ENCODE measurements around the gene RGS12. TPM values are rescaled to one million over a fixed set of nuclear protein-coding genes. Genes with fewer than 3 reads are reported as not detected.

RGS12 gene
- total and polyA plus RNA-seq, 2 experiments from 2014 or later, result 8.0 to 19.0 TPM

DNA sequence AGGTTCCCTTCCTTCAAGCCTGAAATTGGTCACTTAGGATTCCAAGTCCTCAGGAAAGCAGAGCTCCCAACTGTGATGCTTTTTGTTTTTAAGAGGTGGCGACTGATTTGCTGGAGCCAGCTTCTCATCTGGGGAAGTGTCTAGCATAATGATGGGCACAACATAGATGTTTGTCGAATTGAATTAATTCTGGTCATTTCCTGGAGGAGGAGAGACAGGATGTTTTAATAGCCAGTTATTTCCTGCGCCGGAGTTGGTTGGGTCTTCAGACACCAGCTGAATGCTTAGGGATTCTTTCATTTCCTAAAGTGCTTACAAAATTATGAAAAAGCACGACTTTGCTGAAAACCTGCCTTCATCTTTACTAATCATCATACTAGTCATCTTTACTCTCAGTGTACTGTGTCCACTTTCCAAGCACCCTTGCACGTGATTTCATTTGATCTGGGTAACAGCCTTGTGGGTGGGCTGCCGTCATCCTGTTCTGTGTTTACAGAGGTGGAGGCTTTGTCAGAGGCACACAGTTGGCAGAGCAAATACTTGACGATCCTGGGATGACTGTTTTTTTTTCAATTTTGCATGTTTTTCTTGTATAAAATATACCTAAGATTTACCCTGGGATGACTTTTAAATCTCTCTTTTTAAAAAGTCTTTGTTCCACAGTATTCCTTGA, 49.5 kb downstream of the RGS12 start:
- peak overlapping the region; percentile 20 for H3K4me2 ChIP-seq
- peaks cover 3% of the 10 kb centered on the region; the same call in 1 of the 2 replicates for H3K79me2 ChIP-seq (replicated peaks; ENCODE audit: insufficient read depth)
- no peak overlapping the region for H2AFZ ChIP-seq
- Mint-ChIP-seq H3K4me1 (peaks cover 19% of the 10 kb centered on the region), H3K4me3 (no peak overlapping the region), H3K27me3 (ENCODE audit: insufficient read depth, low read depth, poor library complexity) (peaks cover 7% of the 10 kb centered on the region), H3K9me3 (no peaks in the 10 kb centered on the region), H3K36me3 (ENCODE audit: low read depth) (no peaks in the 10 kb centered on the region), H3K27ac (no peak overlapping the region; the same call in 1 of the 2 replicates)
- peak overlapping the region; percentile 50; the same call in 1 of the 2 replicates for H3K27ac ChIP-seq (ENCODE audit: low read depth)
- H3K4me1 ChIP-seq (ENCODE audit: insufficient read depth), result peaks cover 8% of the 10 kb centered on the region
- H3K9me2 ChIP-seq (ENCODE audit: insufficient read depth), result no peaks in the 10 kb centered on the region
- ATAC-seq (no peak), DNase-seq (ENCODE audit: low spot score) (no peak)
- TF ChIP-seq POLR2AphosphoS5 (IDR thresholded peaks at IDR 0.05; ENCODE audit: low read depth) (no peak), JUNB (IDR thresholded peaks at IDR 0.05; ENCODE audit: unreplicated experiment) (no peak), EZH2 (IDR thresholded peaks at IDR 0.05; ENCODE audit: low read depth, unreplicated experiment) (no peak), EZH2phosphoT487 (IDR thresholded peaks at IDR 0.05; ENCODE audit: unreplicated experiment) (no peak), ZNF114 (CRISPR knock-in tag; IDR thresholded peaks at IDR 0.05) (no peak), STAT1 (IDR thresholded peaks at IDR 0.05; ENCODE audit: unreplicated experiment) (no peak), ZNF331 (CRISPR knock-in tag; IDR thresholded peaks at IDR 0.05; ENCODE audit: low read depth) (no peak), NANOG (IDR thresholded peaks at IDR 0.05; ENCODE audit: borderline replicate concordance) (no peak), CREB1 (CRISPR knock-in tag; IDR thresholded peaks at IDR 0.05; ENCODE audit: low read depth) (no peak)
- TF ChIP-seq, protein P1, sequence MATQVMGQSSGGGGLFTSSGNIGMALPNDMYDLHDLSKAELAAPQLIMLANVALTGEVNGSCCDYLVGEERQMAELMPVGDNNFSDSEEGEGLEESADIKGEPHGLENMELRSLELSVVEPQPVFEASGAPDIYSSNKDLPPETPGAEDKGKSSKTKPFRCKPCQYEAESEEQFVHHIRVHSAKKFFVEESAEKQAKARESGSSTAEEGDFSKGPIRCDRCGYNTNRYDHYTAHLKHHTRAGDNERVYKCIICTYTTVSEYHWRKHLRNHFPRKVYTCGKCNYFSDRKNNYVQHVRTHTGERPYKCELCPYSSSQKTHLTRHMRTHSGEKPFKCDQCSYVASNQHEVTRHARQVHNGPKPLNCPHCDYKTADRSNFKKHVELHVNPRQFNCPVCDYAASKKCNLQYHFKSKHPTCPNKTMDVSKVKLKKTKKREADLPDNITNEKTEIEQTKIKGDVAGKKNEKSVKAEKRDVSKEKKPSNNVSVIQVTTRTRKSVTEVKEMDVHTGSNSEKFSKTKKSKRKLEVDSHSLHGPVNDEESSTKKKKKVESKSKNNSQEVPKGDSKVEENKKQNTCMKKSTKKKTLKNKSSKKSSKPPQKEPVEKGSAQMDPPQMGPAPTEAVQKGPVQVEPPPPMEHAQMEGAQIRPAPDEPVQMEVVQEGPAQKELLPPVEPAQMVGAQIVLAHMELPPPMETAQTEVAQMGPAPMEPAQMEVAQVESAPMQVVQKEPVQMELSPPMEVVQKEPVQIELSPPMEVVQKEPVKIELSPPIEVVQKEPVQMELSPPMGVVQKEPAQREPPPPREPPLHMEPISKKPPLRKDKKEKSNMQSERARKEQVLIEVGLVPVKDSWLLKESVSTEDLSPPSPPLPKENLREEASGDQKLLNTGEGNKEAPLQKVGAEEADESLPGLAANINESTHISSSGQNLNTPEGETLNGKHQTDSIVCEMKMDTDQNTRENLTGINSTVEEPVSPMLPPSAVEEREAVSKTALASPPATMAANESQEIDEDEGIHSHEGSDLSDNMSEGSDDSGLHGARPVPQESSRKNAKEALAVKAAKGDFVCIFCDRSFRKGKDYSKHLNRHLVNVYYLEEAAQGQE (IDR thresholded peaks at IDR 0.05; ENCODE audit: unreplicated experiment), result no peak
- TF ChIP-seq, protein P2, sequence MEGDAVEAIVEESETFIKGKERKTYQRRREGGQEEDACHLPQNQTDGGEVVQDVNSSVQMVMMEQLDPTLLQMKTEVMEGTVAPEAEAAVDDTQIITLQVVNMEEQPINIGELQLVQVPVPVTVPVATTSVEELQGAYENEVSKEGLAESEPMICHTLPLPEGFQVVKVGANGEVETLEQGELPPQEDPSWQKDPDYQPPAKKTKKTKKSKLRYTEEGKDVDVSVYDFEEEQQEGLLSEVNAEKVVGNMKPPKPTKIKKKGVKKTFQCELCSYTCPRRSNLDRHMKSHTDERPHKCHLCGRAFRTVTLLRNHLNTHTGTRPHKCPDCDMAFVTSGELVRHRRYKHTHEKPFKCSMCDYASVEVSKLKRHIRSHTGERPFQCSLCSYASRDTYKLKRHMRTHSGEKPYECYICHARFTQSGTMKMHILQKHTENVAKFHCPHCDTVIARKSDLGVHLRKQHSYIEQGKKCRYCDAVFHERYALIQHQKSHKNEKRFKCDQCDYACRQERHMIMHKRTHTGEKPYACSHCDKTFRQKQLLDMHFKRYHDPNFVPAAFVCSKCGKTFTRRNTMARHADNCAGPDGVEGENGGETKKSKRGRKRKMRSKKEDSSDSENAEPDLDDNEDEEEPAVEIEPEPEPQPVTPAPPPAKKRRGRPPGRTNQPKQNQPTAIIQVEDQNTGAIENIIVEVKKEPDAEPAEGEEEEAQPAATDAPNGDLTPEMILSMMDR (conservative IDR thresholded peaks at IDR 0.05; ENCODE audit: low read depth in 2 of 2), result no peak
- TF ChIP-seq, protein P3, sequence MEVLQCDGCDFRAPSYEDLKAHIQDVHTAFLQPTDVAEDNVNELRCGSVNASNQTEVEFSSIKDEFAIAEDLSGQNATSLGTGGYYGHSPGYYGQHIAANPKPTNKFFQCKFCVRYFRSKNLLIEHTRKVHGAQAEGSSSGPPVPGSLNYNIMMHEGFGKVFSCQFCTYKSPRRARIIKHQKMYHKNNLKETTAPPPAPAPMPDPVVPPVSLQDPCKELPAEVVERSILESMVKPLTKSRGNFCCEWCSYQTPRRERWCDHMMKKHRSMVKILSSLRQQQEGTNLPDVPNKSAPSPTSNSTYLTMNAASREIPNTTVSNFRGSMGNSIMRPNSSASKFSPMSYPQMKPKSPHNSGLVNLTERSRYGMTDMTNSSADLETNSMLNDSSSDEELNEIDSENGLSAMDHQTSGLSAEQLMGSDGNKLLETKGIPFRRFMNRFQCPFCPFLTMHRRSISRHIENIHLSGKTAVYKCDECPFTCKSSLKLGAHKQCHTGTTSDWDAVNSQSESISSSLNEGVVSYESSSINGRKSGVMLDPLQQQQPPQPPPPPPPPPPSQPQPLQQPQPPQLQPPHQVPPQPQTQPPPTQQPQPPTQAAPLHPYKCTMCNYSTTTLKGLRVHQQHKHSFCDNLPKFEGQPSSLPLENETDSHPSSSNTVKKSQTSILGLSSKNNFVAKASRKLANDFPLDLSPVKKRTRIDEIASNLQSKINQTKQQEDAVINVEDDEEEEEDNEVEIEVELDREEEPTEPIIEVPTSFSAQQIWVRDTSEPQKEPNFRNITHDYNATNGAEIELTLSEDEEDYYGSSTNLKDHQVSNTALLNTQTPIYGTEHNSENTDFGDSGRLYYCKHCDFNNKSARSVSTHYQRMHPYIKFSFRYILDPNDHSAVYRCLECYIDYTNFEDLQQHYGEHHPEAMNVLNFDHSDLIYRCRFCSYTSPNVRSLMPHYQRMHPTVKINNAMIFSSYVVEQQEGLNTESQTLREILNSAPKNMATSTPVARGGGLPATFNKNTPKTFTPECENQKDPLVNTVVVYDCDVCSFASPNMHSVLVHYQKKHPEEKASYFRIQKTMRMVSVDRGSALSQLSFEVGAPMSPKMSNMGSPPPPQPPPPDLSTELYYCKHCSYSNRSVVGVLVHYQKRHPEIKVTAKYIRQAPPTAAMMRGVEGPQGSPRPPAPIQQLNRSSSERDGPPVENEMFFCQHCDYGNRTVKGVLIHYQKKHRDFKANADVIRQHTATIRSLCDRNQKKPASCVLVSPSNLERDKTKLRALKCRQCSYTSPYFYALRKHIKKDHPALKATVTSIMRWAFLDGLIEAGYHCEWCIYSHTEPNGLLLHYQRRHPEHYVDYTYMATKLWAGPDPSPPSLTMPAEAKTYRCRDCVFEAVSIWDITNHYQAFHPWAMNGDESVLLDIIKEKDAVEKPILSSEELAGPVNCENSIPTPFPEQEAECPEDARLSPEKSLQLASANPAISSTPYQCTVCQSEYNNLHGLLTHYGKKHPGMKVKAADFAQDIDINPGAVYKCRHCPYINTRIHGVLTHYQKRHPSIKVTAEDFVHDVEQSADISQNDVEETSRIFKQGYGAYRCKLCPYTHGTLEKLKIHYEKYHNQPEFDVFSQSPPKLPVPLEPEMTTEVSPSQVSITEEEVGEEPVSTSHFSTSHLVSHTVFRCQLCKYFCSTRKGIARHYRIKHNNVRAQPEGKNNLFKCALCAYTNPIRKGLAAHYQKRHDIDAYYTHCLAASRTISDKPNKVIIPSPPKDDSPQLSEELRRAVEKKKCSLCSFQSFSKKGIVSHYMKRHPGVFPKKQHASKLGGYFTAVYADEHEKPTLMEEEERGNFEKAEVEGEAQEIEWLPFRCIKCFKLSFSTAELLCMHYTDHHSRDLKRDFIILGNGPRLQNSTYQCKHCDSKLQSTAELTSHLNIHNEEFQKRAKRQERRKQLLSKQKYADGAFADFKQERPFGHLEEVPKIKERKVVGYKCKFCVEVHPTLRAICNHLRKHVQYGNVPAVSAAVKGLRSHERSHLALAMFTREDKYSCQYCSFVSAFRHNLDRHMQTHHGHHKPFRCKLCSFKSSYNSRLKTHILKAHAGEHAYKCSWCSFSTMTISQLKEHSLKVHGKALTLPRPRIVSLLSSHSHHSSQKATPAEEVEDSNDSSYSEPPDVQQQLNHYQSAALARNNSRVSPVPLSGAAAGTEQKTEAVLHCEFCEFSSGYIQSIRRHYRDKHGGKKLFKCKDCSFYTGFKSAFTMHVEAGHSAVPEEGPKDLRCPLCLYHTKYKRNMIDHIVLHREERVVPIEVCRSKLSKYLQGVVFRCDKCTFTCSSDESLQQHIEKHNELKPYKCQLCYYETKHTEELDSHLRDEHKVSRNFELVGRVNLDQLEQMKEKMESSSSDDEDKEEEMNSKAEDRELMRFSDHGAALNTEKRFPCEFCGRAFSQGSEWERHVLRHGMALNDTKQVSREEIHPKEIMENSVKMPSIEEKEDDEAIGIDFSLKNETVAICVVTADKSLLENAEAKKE (CRISPR knock-in tag; IDR thresholded peaks at IDR 0.05), result no peak
- TF ChIP-seq, protein P4, sequence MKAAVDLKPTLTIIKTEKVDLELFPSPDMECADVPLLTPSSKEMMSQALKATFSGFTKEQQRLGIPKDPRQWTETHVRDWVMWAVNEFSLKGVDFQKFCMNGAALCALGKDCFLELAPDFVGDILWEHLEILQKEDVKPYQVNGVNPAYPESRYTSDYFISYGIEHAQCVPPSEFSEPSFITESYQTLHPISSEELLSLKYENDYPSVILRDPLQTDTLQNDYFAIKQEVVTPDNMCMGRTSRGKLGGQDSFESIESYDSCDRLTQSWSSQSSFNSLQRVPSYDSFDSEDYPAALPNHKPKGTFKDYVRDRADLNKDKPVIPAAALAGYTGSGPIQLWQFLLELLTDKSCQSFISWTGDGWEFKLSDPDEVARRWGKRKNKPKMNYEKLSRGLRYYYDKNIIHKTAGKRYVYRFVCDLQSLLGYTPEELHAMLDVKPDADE (IDR thresholded peaks at IDR 0.05), result no peak
- no peaks in the 10 kb centered on the region for H3K36me3 ChIP-seq (ENCODE audit: insufficient read depth)
- H3F3A ChIP-seq (replicated peaks; ENCODE audit: low read depth), result no peaks in the 10 kb centered on the region
- H3K4me3 ChIP-seq, result no peak overlapping the region
- no peaks in the 10 kb centered on the region; the same call in 1 of the 2 replicates for H4K20me1 ChIP-seq (replicated peaks; ENCODE audit: insufficient read depth)
- H3K27me3 ChIP-seq (ENCODE audit: insufficient read depth), result no peaks in the 10 kb centered on the region

Measured in GM23338 (cell line).